ENCODE data around the gene MRPL18. TPM values are rescaled to one million over a fixed set of nuclear protein-coding genes. Genes with fewer than 3 reads are reported as not detected.
"Not testable (repeated sequence)": the region's sequence is repeated elsewhere in the genome, so short reads cannot be mapped to it uniquely, and the experiment has no call there.

The MRPL18 gene
- total RNA-seq, 2 experiments from 2014 or later, result 85.4 to 91.3 TPM

DNA sequence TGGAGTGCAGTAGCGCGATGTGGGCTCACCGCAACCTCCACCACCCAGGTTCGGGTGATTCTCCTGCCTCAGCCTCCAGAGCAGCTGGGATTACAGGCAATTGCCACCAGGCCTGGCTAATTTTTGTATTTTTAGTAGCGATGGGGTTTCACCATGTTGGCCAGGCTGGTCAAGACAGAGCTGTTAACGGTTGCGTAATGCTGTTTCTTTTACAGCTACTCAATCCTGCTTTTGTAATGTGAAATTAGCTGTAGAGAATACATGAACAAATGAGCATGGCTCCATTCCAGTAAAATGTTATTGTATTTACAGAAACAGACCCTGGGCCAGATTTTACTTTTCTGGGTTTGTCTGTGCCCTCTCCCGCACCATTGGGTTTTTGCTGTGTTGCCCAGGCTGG lies 11.7 kb downstream of the MRPL18 start:
- ChIA-PET POLR2A (no interaction called here), CTCF (no interaction called here)
- no peak overlapping the region for H3K4me3 Mint-ChIP-seq

DNA sequence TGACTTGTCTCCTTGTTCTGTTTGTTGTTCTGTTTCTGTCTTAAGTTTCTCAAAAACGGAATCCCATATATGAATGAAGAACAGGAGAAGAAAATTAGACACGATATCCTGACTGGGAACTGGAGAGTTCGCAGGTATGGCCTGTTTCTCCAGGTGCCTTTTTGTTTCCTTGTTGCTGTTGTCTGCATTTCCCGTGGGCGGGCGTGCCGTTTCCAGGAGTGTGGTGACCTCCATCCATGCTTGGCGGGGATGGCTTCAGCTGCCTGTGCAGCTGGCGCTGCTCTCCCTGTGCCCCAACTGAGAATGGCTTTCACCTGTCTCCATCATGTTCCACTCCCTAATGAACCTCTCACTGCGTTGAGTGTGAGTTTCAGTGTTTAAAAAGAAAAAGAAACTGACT lies 14.2 kb downstream of the MRPL18 start:
- DNase-seq, result no peak
- H3K9me3 Mint-ChIP-seq (ENCODE audit: insufficient read depth), result no peaks in the 10 kb centered on the region
- ChIA-PET CTCF (no interaction called here), POLR2A (no interaction called here)
- peaks cover 2% of the 10 kb centered on the region for H3K4me1 Mint-ChIP-seq (ENCODE audit: low read depth)
- peaks cover 10% of the 10 kb centered on the region for H3K36me3 Mint-ChIP-seq (ENCODE audit: low read depth)
- no peak for ATAC-seq
- no peak overlapping the region for H3K4me3 Mint-ChIP-seq
- H3K27ac Mint-ChIP-seq, result no peak overlapping the region
- no peaks in the 10 kb centered on the region for H3K27me3 Mint-ChIP-seq (ENCODE audit: low read depth)

More for the DNA sequence above, 11.7 kb downstream of the MRPL18 start:
- no peaks in the 10 kb centered on the region for H3K9me3 Mint-ChIP-seq (ENCODE audit: insufficient read depth)
- ATAC-seq (no peak), DNase-seq (no peak)
- peaks cover 33% of the 10 kb centered on the region for H3K36me3 Mint-ChIP-seq (ENCODE audit: low read depth)
- H3K4me1 Mint-ChIP-seq (ENCODE audit: low read depth), result peaks cover 3% of the 10 kb centered on the region
- H3K27ac Mint-ChIP-seq, result no peak overlapping the region
- H3K27me3 Mint-ChIP-seq (ENCODE audit: low read depth), result no peaks in the 10 kb centered on the region

DNA sequence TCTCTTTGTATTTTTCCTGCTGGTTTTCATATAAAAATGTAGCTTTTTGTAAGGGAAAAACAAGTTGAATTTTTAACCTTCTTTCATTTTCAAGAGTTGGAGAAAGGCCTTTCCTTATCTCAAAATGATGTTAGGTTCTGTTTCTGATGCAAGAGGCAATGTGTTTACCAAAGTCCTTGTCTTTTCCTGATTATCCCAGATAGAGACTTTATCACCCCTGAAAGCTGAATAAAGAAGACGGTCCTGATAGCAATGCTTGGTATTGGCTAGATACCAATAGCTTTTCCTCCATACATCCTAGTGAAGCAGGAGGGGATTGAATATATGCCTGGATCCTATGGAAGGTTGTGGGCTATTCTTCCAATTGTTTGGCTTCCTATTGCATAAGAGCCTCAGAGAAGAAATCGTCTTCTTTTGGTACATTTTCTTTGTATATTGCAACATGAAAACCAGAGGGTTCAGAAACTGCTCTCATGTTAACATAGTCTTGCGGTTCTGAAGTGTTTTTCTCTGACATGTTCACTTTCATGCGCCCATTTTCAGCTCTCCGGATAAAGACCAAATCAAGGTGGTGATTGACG lies 15.3 kb downstream of the MRPL18 start:
- no peaks in the 10 kb centered on the region for H3K9me3 Mint-ChIP-seq (ENCODE audit: insufficient read depth)
- ATAC-seq (no peak), DNase-seq (no peak)
- peaks cover 4% of the 10 kb centered on the region for H3K4me1 Mint-ChIP-seq (ENCODE audit: low read depth)
- no peaks in the 10 kb centered on the region for H3K27me3 Mint-ChIP-seq (ENCODE audit: low read depth)
- ChIA-PET POLR2A (interaction anchor here (1.2 kb wide), 1 partner anchor 15 kb away, joined by 6 read pairs; the partner anchor contains the start of gene MRPL18), CTCF (interaction anchor here (0.6 to 0.7 kb wide), 3 partner anchors 31 to 791 kb away, joined by 3 read pairs; no protein-coding TSS in a partner anchor)
- peaks cover 4% of the 10 kb centered on the region for H3K36me3 Mint-ChIP-seq (ENCODE audit: low read depth)
- no peak overlapping the region for H3K4me3 Mint-ChIP-seq
- H3K27ac Mint-ChIP-seq, result no peak overlapping the region

DNA sequence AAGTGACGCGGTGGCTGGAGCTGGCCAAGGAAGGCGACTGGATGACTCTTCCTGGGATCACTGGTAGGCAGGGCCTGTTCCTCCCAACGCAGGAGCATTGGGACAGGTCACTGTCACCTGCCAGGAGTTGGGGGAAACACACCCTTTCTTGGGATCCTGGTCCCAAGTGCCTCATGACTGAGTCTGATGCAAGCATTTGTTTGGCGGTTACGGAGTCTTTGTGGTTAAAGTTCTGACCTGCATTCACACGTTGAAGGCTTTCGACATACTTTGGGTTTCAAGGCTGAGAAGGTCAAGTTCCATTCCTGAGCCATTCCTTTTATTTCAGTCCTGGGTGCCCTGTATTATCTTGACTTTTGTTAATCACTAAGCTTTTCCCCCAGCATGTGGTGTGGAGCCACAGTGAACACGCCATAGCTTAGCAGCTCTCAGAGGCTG lies 15.8 kb downstream of the MRPL18 start:
- ChIA-PET CTCF (interaction anchor here (1.4 kb wide), 1 partner anchor 15 kb away, joined by 3 read pairs; no protein-coding TSS in a partner anchor), POLR2A (interaction anchor here (1.2 kb wide), 1 partner anchor 15 kb away, joined by 6 read pairs; the partner anchor contains the start of gene MRPL18)
- H3K27ac Mint-ChIP-seq, result no peak overlapping the region
- no peak overlapping the region for H3K4me3 Mint-ChIP-seq
- peaks cover 4% of the 10 kb centered on the region for H3K4me1 Mint-ChIP-seq (ENCODE audit: low read depth)
- no peaks in the 10 kb centered on the region for H3K27me3 Mint-ChIP-seq (ENCODE audit: low read depth)
- no peaks in the 10 kb centered on the region for H3K36me3 Mint-ChIP-seq (ENCODE audit: low read depth)
- DNase-seq (no peak), ATAC-seq (no peak)
- H3K9me3 Mint-ChIP-seq (ENCODE audit: insufficient read depth), result no peaks in the 10 kb centered on the region

DNA sequence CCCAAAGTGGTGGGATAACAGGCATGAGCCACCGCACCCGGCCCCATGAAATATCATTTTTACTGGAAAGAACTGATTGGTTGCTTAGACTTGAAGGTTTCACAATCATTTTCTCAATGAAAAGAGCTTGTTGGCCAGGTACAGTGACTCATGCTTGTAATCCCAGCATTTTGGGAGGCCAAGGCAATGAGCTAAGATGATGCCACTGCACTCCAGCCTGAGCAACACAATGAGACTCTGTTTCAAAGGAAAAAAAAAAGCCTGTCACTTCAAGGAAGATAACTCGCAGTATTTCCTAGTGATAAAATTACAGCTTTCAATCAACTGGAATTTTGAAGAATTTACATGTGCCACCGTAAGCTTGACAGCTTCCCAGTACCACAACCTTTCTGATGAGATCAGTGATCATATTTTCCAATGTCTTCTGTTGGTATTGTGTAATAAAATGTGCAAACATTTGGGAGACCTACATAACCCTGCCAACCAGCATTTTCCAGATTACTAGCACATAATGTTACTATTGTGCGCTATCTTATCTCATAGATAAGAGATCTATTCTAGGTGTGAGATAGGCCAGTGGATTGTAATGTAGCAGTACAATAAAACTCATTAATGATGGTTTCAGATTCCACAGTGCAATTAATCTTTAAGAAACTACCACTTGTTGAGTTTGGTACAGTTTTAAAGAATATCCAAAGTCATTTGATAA lies 17.0 kb downstream of the MRPL18 start:
- ATAC-seq, result no peak
- no peaks in the 10 kb centered on the region for H3K36me3 Mint-ChIP-seq (ENCODE audit: low read depth)
- ChIA-PET CTCF (interaction anchor here (0.8 to 1.4 kb wide), 2 partner anchors 16 to 84 kb away, joined by 3 read pairs; no protein-coding TSS in a partner anchor), POLR2A (no interaction called here)
- no peak for DNase-seq
- H3K27ac Mint-ChIP-seq, result no peak overlapping the region
- H3K4me1 Mint-ChIP-seq (ENCODE audit: low read depth), result peaks cover 4% of the 10 kb centered on the region
- H3K27me3 Mint-ChIP-seq (ENCODE audit: low read depth), result no peaks in the 10 kb centered on the region
- no peak overlapping the region for H3K4me3 Mint-ChIP-seq
- no peaks in the 10 kb centered on the region for H3K9me3 Mint-ChIP-seq (ENCODE audit: insufficient read depth)

DNA sequence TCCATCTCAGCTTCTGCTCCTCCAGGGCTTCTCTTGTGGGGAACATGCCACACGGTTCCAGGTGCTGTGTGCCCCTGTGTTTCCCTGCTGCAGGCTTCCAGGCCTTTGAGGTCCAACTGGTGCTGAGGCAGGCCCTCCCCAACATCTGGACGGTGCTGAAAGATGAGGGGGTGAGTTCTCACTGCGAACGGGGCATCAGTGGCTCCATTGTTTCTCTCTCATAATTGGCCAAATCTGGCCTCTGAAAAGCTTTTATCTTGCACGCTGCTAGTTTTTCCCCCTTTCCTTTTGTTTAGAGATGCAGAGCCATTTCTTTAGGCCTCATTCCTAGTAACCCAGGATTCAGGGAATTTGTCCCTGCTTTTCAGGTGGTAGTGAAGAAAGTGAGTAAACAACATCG lies 18.4 kb downstream of the MRPL18 start:
- Mint-ChIP-seq H3K4me1 (ENCODE audit: low read depth) (peaks cover 4% of the 10 kb centered on the region), H3K9me3 (ENCODE audit: insufficient read depth) (no peaks in the 10 kb centered on the region), H3K36me3 (ENCODE audit: low read depth) (no peaks in the 10 kb centered on the region), H3K27ac (no peak overlapping the region), H3K27me3 (ENCODE audit: low read depth) (no peaks in the 10 kb centered on the region), H3K4me3 (no peak overlapping the region)
- POLR2A ChIA-PET, result no interaction called here
- ATAC-seq (no peak), DNase-seq (no peak)
- CTCF ChIA-PET, result no interaction called here

DNA sequence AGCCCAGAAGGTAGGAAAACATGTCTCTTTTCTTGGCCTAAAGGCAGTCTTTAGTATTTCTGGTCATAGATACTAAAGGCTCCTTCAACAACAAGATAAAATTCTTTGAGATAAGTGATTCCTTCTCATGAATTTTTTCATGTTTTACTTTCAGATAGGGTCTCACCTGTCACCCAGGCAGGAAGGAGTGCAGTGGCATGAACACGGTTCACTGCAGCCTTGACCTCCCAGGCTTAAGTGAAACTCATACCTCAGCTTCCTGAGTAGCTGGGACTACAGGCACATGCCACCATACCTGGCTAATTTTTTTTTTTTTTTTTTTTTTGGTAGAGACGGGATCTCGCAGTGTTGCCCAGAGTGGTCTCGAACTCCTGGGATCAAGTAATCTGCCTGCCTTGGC lies 18.9 kb downstream of the MRPL18 start:
- Mint-ChIP-seq H3K4me1 (ENCODE audit: low read depth) (peaks cover 4% of the 10 kb centered on the region), H3K36me3 (ENCODE audit: low read depth) (no peaks in the 10 kb centered on the region), H3K27me3 (ENCODE audit: low read depth) (no peaks in the 10 kb centered on the region), H3K4me3 (no peak overlapping the region), H3K27ac (no peak overlapping the region), H3K9me3 (ENCODE audit: insufficient read depth) (no peaks in the 10 kb centered on the region)
- ChIA-PET CTCF (no interaction called here), POLR2A (no interaction called here)
- DNase-seq (no peak), ATAC-seq (no peak)

DNA sequence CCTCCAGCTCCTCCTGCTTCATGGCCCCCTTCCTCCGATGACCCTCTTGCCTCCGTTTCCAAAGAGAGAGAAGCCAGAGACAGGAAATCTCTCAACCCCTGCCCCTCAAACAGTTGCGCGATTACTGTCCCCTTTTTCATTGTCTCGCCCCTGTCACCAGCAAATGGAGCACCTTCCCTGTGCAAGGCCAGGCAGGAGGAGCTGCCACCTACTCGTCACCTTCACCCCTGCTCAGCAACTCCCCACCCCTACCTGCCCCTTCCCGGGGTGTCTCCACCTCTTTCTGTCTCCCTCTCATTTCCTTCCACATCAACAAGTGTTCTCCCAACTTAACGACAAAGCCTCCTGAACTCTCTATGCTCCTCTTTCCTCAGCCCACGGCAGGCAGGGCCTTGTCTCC lies 23.5 kb downstream of the MRPL18 start:
- Mint-ChIP-seq H3K27me3 (ENCODE audit: low read depth) (no peaks in the 10 kb centered on the region), H3K4me3 (no peak overlapping the region), H3K27ac (no peak overlapping the region), H3K36me3 (ENCODE audit: low read depth) (no peaks in the 10 kb centered on the region), H3K9me3 (ENCODE audit: insufficient read depth) (no peaks in the 10 kb centered on the region), H3K4me1 (ENCODE audit: low read depth) (peaks cover 4% of the 10 kb centered on the region)
- POLR2A ChIA-PET, result no interaction called here
- DNase-seq (no peak), ATAC-seq (no peak)
- CTCF ChIA-PET, result no interaction called here

DNA sequence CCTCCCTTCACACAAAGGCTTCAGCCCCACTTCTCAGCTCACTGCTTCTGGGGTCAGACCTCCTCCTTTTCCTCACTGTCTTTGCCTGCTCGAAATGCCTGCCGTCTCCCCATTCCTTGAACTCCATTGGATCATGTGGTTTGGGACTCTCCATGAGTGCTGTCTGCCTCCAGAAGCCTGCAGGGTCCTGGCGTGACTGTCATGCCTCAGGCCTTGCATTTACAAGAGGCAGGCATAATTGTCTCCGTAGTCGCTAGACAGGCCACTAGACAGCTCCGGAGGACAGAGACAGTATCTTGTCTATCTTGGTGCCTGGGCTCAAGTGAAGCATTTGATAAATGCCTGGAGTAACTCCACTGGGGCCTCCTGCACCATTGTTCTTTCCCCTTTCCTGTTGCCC lies 25.1 kb downstream of the MRPL18 start:
- H3K27me3 Mint-ChIP-seq (ENCODE audit: low read depth), result no peaks in the 10 kb centered on the region
- no peak overlapping the region for H3K27ac Mint-ChIP-seq
- POLR2A ChIA-PET, result no interaction called here
- peaks cover 13% of the 10 kb centered on the region for H3K4me1 Mint-ChIP-seq (ENCODE audit: low read depth)
- no peaks in the 10 kb centered on the region for H3K36me3 Mint-ChIP-seq (ENCODE audit: low read depth)
- no peak for DNase-seq
- CTCF ChIA-PET, result no interaction called here
- ATAC-seq, result no peak
- no peak overlapping the region for H3K4me3 Mint-ChIP-seq
- H3K9me3 Mint-ChIP-seq (ENCODE audit: insufficient read depth), result no peaks in the 10 kb centered on the region

DNA sequence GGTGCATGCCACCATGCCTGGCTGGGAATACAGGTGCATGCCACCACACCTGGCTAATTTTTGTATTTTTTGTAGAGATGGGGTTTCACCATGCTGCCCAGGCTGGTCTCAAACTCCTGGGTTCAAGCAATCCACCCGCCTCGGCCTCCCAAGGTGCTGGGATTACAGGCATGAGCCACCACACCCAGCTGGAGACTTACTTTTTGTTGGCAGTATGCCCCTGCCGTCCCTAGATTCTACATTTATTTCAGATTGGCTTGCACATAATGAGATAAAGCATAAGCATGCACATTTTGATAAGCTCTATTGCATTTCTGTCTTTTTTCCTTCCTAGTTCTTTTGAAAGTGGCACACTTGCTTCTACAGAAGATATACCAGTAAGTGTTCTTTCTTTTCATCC lies 26.5 kb downstream of the MRPL18 start:
- H3K9me3 Mint-ChIP-seq (ENCODE audit: insufficient read depth); H3K36me3 Mint-ChIP-seq (ENCODE audit: low read depth); POLR2A ChIA-PET; DNase-seq; H3K4me3 Mint-ChIP-seq; CTCF ChIA-PET; ATAC-seq; H3K27me3 Mint-ChIP-seq (ENCODE audit: low read depth): not testable (repeated sequence)
- Mint-ChIP-seq H3K27ac (peak overlapping the region; percentile 14), H3K4me1 (ENCODE audit: low read depth) (peaks cover 23% of the 10 kb centered on the region)

DNA sequence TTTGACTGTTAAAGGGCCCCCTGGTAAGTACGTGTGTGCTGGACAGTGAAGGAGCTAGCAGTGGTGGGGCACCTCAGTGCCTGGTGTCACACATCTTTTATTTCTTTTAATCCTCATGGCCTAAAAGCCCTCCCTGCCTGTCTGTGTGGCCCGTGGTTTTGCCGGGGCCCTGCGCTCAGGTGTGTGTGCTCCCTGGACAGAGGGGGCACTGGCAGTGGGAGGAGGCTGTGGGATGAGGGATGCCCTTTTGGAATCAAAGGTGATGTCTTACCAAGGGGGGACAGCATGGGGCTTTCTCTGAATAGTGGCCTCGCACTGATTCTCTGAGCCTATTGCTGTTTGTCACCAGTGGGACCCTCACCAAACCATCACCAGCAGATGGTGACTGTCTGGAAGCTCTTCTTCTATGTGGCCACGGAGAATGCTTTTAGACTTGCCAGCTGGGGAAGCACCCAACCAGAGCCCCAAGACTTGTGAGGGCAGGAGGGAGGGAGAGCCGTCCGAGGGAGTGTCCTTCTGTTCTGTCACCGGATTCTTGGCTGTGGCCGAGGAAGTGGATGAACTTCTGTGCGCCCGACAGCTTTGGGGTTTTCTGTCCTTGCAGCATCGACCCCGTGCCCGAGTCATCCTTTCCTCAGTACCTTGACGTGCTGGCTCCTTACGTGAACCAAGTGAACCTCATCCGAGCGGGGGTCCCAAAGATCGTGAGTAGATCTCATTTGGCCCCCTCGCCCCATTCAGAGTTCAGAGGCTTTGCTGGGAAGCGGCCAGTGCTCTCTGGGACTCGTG lies 27.9 kb downstream of the MRPL18 start:
- no peaks in the 10 kb centered on the region for H3K36me3 Mint-ChIP-seq (ENCODE audit: low read depth)
- ChIA-PET POLR2A (interaction anchor here (5.2 kb wide), 1 partner anchor 28 kb away, joined by 24 read pairs; the partner anchor contains the start of genes MRPL18 and TCP1), CTCF (interaction anchor here (0.6 kb wide), 1 partner anchor 28 kb away, joined by 3 read pairs; no protein-coding TSS in a partner anchor)
- peaks cover 23% of the 10 kb centered on the region for H3K4me1 Mint-ChIP-seq (ENCODE audit: low read depth)
- ATAC-seq (no peak), DNase-seq (no peak)
- H3K27me3 Mint-ChIP-seq (ENCODE audit: low read depth), result no peaks in the 10 kb centered on the region
- H3K27ac Mint-ChIP-seq, result no peak overlapping the region
- no peak overlapping the region for H3K4me3 Mint-ChIP-seq
- no peaks in the 10 kb centered on the region for H3K9me3 Mint-ChIP-seq (ENCODE audit: insufficient read depth)

DNA sequence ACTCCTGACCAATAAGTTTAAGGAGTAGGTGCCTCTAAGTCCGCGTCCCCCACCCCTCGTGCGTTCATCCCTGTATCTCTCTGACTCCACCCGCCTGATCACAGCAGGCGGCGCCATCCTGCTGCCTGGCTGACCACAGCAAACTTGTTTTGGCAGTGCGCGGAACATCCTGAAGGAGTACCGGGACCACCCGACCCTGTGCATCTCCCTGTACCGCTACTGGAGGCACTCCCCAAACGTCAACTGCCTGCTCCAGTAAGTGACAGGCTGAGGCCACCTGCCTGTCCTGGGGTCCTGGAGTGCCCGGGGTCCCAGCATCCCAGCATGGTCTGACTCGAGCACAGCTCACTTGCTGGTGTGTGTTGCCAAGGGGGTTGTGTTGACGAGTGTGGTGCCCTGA lies 28.8 kb downstream of the MRPL18 start:
- DNase-seq, result no peak
- ChIA-PET CTCF (interaction anchor here (1.4 kb wide), 1 partner anchor 34 kb away, joined by 4 read pairs; no protein-coding TSS in a partner anchor), POLR2A (interaction anchor here (5.2 kb wide), 1 partner anchor 29 kb away, joined by 24 read pairs; the partner anchor contains the start of genes MRPL18 and TCP1)
- peak overlapping the region; percentile 72 for H3K4me3 Mint-ChIP-seq
- H3K9me3 Mint-ChIP-seq (ENCODE audit: insufficient read depth), result no peaks in the 10 kb centered on the region
- H3K36me3 Mint-ChIP-seq (ENCODE audit: low read depth), result no peaks in the 10 kb centered on the region
- ATAC-seq, result no peak
- no peaks in the 10 kb centered on the region for H3K27me3 Mint-ChIP-seq (ENCODE audit: low read depth)
- peak overlapping the region; percentile 95 for H3K27ac Mint-ChIP-seq
- peaks cover 23% of the 10 kb centered on the region for H3K4me1 Mint-ChIP-seq (ENCODE audit: low read depth)
